HG03520 (cell line): Measurements from ENCODE around the gene SOX1.

Source experiments
- ATAC-seq: cut with Tn5 transposase; IDR thresholded peaks from one replicate; pipeline ENCODE4 v1.9.1; 2021; ENCODE audit warnings: mild to moderate bottlenecking, moderate library complexity; ENCODE audit not compliant: unreplicated experiment

Gene SOX1

DNA sequence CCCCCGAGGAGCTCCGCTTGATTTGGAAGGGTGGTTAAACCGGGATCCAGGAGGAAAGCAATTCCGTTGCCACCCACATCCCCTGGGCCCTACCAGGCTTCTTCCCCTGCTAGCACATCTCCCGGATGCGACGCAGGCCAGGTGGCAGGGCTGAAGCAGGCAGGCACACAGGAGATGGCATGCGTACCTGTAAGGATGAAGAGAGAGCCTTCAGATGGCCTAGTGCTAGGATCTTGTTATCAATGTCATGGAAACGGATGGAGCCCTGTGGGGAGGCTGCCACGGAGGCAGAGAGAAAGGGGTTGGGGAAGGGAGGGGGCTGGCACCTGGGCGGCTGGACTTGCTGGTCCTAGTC, 8.5 kb upstream of the SOX1 start:
- no peak for ATAC-seq

GRCh38 chr13:112058941-112059340, 8.0 kb upstream of the SOX1 start:
- ATAC-seq: no peak

DNA sequence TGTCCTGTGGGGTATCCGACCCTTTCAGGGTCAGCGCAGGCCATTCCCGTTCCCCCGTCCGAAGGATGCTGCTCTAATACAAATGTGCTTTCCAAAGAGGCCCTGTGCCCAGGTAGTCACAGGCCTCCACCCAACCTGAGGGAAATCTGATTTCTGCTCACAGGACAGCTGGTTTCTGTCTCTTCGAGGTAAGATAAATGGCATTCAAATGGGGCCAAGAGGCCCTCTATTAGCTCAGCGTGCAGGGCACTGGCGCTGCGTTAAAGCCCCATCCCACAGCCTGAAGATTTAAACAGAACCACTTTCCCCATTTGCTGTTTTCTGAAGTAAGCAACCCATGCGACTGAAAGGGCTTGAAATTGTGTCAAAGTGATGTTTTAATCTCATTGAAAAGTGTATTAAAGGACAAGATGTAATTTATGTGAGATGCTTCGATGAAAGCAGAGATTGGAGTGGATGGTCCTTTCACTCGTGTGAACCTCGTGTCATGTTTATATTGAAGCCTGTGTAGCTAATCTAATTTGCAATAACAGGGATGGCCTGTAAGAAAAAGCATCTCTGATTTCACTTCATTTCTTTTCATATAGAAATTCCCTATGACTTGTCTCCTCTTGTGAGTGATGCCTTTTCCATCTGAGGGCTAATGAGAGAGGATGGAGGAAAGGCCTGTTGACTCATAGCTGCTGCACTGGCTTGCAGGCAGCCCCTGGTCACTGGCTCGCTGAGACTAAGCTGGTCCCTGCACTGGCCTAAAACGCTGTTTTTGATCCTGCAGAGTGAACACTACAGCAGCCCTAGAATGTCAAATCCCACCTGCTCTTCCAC, 7.3 kb upstream of the SOX1 start:
- ATAC-seq: no peak

GRCh38 chr13:112060282-112060830, 6.6 kb upstream of the SOX1 start:
- no peak for ATAC-seq

DNA sequence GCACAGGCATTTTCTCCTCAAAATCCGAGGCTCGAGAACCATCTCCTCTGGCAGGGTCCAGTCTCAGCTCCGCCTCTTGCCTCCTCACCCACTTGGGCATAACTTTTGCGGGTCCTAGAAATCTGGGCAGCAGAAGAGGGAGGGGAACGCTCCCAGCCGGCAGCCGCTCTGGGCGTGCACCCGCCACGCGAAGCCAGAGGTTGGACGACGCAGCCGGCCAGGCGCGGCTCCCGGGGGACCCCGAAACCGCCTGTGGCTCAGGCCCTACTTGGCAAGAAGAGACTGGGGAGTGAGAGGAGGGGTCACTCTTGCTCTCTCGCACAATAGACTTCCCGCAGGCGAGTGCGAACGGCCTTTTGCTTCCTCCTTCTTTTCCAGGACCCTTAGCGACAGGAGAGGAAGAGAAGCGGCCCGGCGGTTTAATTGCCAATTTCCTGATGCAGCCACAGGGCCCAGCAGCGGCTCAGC, 6.0 kb upstream of the SOX1 start:
- no peak for ATAC-seq

- no peak for ATAC-seq
Observed at GRCh38 chr13:112061367-112062061, 5.4 kb upstream of the SOX1 start.

GRCh38 chr13:112062072-112062567, 4.8 kb upstream of the SOX1 start:
- ATAC-seq: no peak

DNA sequence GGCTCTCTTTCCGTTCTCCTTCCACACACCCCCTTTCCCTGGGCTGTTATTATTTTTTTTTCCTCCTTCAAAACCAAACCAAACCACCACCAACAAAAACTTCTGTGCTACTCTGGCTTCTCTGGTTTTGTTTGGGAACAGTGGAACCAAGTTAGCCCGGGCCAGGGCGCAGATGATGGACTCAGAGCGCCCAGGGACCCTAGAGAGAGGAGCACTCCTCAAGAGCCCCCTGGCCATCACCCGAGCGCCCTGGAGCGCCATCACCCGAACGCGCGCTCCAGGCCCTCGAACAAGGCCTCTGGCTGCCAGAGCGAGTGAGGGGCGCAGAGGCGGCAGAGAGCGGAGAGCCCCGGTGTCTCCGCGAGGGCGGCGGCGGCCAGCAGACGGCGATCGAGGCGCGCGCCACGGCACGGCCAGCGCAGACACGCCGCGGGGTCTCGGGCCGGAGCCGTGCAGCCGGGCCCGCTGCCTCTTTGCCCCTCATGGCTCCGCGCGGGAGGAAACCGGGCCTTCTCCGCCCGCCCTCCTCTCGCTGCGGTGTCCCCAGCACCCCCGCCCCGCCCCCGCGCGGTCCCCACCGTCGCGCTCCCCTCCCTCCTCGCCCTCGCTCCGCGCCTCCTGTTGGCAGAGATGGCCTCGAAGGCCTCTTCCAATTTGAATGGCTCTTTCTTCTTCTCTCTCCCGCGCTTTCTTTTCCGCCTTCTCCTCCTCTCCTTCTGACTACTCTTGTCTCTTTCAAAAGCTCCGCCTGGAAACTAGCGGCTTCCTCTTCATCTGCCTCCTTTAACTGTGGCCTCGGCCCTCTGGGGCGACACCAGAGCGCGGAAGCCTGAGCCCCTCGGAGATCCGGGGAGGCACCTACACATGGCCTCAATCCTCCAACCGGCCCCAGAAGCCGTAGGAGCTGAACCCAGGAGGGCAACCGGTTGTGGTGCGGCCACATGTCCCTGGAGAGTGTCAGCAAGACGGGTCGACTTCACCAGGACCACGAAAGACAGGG, 4.1 kb upstream of the SOX1 start:
- ATAC-seq: no peak

- ATAC-seq: no peak
Observed at GRCh38 chr13:112063807-112064206, 3.1 kb upstream of the SOX1 start.

GRCh38 chr13:112064222-112064621, 2.7 kb upstream of the SOX1 start:
- ATAC-seq: no peak

GRCh38 chr13:112065521-112065866, 1.5 kb upstream of the SOX1 start:
- no peak for ATAC-seq

DNA sequence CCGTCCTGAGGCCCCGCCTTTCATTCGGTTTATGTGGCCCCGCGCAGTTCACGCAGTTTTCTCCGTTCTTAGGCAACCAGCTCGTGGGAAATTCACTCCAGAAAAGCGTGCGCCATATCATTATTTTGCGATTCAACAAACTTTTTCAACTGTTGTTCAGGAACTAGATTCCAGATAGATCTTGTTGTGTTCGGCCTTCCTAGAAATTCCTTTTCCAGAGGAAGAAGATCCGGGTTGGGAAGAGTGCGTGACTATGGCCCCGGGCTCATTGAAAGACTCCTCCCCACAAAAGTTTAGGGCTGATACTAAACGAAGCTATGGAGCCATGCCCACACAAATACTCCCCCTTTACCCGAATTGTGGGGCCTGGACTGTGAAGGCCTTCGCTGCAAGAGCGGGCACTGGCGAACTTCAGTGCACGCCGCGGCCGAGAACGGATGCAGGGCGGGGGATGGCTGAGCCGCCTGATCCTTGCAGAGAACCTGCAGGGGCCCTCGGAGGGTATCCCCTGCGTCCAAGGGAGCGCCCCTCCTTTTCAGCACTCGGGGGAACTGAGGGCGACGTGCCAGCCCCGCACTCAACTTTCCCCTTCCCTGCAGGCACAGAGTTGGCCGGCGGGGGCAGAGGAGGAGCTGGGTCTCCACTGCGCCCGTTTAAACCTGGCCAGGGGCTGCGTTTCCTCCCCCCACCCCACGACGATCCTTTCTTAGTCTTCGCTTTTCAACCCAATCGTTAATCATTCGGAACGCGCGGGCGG, 904 bp upstream of the SOX1 start:
- ATAC-seq: no peak

DNA sequence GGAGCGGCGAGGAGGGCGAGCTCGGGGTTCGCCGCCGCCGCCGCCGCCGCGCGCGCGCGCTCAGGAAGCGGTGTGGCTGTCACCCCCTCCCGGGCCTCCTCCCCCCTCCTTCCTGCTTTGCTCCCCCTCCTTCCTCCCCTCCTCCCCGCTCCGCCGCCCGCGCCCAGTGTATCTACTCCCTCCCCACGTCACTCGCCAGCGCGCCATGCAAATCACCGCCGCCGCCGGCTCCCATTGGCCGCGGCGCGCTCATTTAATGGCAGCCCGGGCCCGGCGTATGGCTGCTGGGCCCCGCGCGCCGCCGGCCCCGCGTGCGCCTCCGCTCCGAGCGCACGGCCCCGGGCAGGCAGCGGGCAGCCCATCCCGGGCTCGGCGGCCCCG, 335 bp upstream of the SOX1 start:
- no peak for ATAC-seq

- ATAC-seq: no peak
Observed at GRCh38 chr13:112067871-112068539, 1.1 kb downstream of the SOX1 start.

- ATAC-seq: no peak
Observed at GRCh38 chr13:112068540-112069060, 1.7 kb downstream of the SOX1 start.

- ATAC-seq: no peak
Observed at GRCh38 chr13:112069061-112069844, 2.3 kb downstream of the SOX1 start.

DNA sequence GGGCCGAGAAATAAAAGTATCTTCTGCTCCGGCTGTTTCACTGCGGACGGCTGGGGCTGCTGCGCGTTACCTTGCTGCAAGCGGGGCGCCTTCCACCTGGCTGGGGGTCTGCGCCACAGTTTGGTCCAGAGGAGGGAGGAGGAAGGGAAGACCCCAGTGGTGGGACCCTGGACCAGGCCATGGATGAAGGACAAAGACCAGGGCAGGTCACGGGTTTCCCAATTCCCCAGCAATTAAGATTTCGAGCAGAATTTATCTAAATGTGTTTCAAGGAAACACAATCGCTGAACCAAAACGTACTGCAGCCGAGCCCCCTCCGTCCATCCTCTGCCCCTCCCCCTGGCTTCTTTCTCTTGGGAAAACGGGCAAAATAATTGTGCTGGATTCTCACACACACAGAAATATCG, 2.9 kb downstream of the SOX1 start:
- no peak for ATAC-seq

DNA sequence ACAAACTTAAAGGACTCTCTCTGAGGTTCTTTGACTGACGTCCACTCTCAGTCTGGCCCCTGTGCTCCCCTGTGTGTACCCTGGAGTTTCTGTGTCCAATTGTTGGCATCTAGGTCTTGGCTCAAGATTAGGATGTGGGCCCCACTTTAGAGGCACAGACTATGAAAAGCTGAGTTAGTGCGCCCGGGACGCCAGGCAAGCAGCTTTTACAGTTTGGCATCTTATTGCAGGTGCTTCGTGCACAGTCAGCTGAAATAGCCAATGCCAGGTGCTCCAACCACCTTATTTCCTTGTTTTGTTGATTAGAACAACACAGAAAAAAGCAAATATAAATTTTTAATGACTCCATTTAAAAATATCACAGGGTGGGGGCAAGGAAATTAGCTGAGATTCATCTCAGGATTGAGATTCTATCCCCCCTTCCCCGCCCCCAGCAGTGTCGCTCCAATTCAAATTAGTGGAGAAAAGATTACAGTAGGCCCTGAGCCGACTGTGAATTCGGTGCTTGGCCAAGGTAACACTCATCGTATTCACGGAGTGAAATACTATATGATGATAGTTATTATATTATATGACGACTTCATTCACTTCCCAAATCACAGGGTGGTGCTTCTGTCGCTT, 4.3 kb downstream of the SOX1 start:
- no peak for ATAC-seq
